ENCODE data around the gene LDB3. TPM values are rescaled to one million over a fixed set of nuclear protein-coding genes. Genes with fewer than 3 reads are reported as not detected.

The LDB3 gene
- total RNA-seq, 1 experiment from 2014 or later = 0.20 TPM

DNA sequence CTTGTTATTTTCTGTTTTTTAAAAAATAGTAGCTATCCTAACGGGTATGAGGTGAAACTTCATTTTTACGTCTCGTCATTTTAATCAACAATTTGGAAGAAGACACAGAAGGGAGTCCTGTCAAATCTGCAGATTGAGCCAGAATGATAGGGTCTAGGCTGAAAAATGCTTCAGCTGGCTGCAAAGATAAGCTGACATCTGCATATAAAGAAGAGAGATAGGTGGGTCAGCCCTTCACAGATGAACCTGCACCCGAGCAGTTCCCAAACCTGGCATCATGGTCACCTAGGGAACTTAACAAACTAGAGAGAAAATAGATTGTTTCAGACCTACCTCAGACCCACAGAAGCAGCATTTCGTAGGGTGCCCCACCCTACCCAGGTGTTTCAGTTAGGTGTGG lies 52.9 kb downstream of the LDB3 start (continued):
- TF ChIP-seq, protein P1, sequence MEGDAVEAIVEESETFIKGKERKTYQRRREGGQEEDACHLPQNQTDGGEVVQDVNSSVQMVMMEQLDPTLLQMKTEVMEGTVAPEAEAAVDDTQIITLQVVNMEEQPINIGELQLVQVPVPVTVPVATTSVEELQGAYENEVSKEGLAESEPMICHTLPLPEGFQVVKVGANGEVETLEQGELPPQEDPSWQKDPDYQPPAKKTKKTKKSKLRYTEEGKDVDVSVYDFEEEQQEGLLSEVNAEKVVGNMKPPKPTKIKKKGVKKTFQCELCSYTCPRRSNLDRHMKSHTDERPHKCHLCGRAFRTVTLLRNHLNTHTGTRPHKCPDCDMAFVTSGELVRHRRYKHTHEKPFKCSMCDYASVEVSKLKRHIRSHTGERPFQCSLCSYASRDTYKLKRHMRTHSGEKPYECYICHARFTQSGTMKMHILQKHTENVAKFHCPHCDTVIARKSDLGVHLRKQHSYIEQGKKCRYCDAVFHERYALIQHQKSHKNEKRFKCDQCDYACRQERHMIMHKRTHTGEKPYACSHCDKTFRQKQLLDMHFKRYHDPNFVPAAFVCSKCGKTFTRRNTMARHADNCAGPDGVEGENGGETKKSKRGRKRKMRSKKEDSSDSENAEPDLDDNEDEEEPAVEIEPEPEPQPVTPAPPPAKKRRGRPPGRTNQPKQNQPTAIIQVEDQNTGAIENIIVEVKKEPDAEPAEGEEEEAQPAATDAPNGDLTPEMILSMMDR (IDR thresholded peaks at IDR 0.05 in 2 of 3, conservative IDR thresholded peaks at IDR 0.05 in 1 of 3; ENCODE audit: borderline replicate concordance in 1 of 3, insufficient read depth in 1 of 3, low read depth in 2 of 3, low read length in 2 of 3) = no peak
- TF ChIP-seq TCF7L2 (IDR thresholded peaks at IDR 0.05; ENCODE audit: borderline replicate concordance, extremely low read depth, insufficient read depth, insufficient read length) (no peak), CBX3 (IDR thresholded peaks at IDR 0.05; ENCODE audit: low read depth) (no peak)
- TF ChIP-seq, protein P2, sequence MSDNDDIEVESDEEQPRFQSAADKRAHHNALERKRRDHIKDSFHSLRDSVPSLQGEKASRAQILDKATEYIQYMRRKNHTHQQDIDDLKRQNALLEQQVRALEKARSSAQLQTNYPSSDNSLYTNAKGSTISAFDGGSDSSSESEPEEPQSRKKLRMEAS (IDR thresholded peaks at IDR 0.05) = no peak

DNA sequence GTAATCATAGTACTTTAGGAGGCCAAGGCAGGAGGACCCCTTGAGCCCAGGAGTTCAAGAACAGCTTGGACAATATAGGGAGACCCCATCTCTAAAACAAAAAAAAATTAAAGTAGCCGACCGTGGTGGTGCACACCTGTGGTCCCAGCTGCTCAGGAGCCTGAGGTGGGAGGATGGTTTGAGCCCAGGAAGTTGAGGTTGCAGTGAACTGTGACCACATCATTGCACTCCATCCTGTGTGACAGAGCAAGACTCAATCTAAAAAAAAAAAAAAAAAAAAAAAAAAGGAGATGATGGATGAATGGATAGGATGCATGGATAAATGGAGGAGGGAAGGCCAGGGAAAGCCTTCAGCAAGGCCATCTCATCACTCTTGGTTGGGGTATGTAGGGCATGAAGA lies 54.7 kb downstream of the LDB3 start:
- Histone ChIP-seq H3K9ac (ENCODE audit: low read length) (no peak overlapping the region), H3K36me3 (ENCODE audit: control insufficient read depth in 1 of 2, insufficient read depth in 2 of 2, low read length in 2 of 2) (no peaks in the 10 kb centered on the region), H3K9me2 (ENCODE audit: insufficient read depth) (no peaks in the 10 kb centered on the region), H3K4me2 (ENCODE audit: low read length) (no peak overlapping the region), H2AFZ (ENCODE audit: low read depth, low read length, poor library complexity, severe bottlenecking) (no peak overlapping the region), H3K4me1 (ENCODE audit: control insufficient read depth in 1 of 2, insufficient read depth in 2 of 2, low read length in 2 of 2) (no peaks in the 10 kb centered on the region), H3K27me3 (ENCODE audit: insufficient read depth, low read length) (no peaks in the 10 kb centered on the region), H4K20me1 (ENCODE audit: insufficient read depth) (no peaks in the 10 kb centered on the region), H3K27ac (ENCODE audit: low read depth, low read length) (no peak overlapping the region), H3K9me3 (ENCODE audit: control insufficient read depth in 1 of 2, insufficient read depth in 1 of 2, low read depth in 1 of 2, low read length in 2 of 2) (no peaks in the 10 kb centered on the region), H3K79me2 (ENCODE audit: insufficient read depth, low read length) (no peaks in the 10 kb centered on the region), H3K4me3 (replicated peaks in 1 of 2; ENCODE audit: low read depth in 1 of 2, low read length in 2 of 2) (no peak overlapping the region)
- no TSS peak for BruUV-seq (replicated peaks)
- DNase-seq (ENCODE audit: low read depth, low spot score) (no peak), ATAC-seq (no peak)
- TF ChIP-seq, protein P1 (IDR thresholded peaks at IDR 0.05 in 2 of 3, conservative IDR thresholded peaks at IDR 0.05 in 1 of 3; ENCODE audit: borderline replicate concordance in 1 of 3, insufficient read depth in 1 of 3, low read depth in 2 of 3, low read length in 2 of 3) = no peak
- TF ChIP-seq TCF7L2 (IDR thresholded peaks at IDR 0.05; ENCODE audit: borderline replicate concordance, extremely low read depth, insufficient read depth, insufficient read length) = no peak
- no peak for TF ChIP-seq CEBPB (IDR thresholded peaks at IDR 0.05; ENCODE audit: low read depth)
- TF ChIP-seq JUND (IDR thresholded peaks at IDR 0.05) = no peak
- no peak for TF ChIP-seq YY1 (IDR thresholded peaks at IDR 0.05; ENCODE audit: extremely low read depth, insufficient replicate concordance, low read depth, low read length)
- TF ChIP-seq POLR2AphosphoS5 (IDR thresholded peaks at IDR 0.05; ENCODE audit: low read depth, low read length) = no peak
- TF ChIP-seq, protein P3, sequence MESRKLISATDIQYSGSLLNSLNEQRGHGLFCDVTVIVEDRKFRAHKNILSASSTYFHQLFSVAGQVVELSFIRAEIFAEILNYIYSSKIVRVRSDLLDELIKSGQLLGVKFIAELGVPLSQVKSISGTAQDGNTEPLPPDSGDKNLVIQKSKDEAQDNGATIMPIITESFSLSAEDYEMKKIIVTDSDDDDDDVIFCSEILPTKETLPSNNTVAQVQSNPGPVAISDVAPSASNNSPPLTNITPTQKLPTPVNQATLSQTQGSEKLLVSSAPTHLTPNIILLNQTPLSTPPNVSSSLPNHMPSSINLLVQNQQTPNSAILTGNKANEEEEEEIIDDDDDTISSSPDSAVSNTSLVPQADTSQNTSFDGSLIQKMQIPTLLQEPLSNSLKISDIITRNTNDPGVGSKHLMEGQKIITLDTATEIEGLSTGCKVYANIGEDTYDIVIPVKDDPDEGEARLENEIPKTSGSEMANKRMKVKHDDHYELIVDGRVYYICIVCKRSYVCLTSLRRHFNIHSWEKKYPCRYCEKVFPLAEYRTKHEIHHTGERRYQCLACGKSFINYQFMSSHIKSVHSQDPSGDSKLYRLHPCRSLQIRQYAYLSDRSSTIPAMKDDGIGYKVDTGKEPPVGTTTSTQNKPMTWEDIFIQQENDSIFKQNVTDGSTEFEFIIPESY (IDR thresholded peaks at IDR 0.05; ENCODE audit: extremely low read depth, insufficient replicate concordance, low read length) = no peak
- TF ChIP-seq ELF1 (IDR thresholded peaks at IDR 0.05; ENCODE audit: borderline replicate concordance, low read depth) = no peak
- TF ChIP-seq ZNF274 (IDR thresholded peaks at IDR 0.05; ENCODE audit: low read depth, low read length) = no peak
- TF ChIP-seq FOSL1 (IDR thresholded peaks at IDR 0.05; ENCODE audit: low read depth) = no peak
- ChIA-PET RAD21 (ENCODE audit: low non-redundant PET in 1 of 2, low total read pairs in 2 of 2, uncharacterized antibody in 2 of 2, unreplicated experiment in 2 of 2) (no interaction called here), POLR2A (no interaction called here), CTCF (no interaction called here)
- intact Hi-C loops (cut with micrococcal nuclease) = no loop called here

Measured in HCT116 (cell line).